ENCODE measurements around the gene NETO2. TPM values are rescaled to one million over a fixed set of nuclear protein-coding genes. Genes with fewer than 3 reads are reported as not detected.

NETO2 gene
- total and polyA plus RNA-seq, 2 of the 13 experiments (the other 11 are each of a cell fraction or from before 2014, with no cell fraction given): 8.2 to 13.5 TPM

DNA sequence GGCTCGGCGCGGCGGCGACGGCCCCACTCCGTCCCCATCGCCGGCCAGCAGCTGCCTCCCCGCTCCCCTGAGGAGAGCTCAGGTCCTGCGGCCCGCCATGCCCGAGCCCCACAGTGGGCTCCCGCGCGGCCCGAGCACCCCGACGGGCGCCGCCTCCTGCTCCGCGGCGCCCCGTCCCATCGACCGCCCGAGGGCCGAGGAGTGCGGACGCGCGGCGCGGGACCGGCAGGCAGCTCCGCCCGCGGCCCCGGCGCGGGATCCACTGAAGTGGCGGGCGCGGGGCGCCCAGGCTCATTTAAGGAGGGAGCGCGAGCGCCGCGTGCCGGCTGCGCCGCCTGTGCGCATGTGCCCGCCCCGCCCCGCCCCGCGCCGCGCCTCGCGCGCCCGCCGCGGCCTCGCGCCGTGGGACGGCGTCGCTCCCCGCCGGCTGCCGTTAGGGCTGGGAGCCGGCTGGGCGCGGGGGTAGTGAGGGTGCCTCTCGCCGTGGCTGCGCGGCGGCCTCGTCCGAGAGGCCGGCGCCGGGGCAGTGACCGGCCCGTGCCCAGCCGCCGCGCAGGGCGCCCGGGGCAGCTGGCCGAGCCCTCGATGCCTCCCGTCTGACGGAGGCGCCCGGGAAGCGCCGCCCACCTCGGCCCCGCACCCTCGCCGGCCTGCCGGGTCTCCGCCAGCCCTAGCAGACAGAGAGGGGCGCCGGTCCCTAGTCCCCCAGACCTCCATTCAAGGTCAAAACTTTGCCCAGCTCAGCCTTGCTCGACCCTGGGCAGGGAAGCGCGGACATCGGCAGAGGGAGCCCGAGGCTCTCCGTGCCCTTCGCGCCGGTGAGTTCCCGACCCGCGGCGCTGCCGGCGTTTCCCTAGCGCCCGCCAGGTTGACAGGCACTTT, at the start of gene NETO2 (continued):
- TF ChIP-seq, protein P1, sequence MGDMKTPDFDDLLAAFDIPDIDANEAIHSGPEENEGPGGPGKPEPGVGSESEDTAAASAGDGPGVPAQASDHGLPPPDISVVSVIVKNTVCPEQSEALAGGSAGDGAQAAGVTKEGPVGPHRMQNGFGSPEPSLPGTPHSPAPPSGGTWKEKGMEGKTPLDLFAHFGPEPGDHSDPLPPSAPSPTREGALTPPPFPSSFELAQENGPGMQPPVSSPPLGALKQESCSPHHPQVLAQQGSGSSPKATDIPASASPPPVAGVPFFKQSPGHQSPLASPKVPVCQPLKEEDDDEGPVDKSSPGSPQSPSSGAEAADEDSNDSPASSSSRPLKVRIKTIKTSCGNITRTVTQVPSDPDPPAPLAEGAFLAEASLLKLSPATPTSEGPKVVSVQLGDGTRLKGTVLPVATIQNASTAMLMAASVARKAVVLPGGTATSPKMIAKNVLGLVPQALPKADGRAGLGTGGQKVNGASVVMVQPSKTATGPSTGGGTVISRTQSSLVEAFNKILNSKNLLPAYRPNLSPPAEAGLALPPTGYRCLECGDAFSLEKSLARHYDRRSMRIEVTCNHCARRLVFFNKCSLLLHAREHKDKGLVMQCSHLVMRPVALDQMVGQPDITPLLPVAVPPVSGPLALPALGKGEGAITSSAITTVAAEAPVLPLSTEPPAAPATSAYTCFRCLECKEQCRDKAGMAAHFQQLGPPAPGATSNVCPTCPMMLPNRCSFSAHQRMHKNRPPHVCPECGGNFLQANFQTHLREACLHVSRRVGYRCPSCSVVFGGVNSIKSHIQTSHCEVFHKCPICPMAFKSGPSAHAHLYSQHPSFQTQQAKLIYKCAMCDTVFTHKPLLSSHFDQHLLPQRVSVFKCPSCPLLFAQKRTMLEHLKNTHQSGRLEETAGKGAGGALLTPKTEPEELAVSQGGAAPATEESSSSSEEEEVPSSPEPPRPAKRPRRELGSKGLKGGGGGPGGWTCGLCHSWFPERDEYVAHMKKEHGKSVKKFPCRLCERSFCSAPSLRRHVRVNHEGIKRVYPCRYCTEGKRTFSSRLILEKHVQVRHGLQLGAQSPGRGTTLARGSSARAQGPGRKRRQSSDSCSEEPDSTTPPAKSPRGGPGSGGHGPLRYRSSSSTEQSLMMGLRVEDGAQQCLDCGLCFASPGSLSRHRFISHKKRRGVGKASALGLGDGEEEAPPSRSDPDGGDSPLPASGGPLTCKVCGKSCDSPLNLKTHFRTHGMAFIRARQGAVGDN (CRISPR knock-in tag; IDR thresholded peaks at IDR 0.05): peak; percentile 0
- TF ChIP-seq CHD2 (IDR thresholded peaks at IDR 0.05; ENCODE audit: low read depth, low read length): no peak
- TF ChIP-seq SALL1 (CRISPR knock-in tag; IDR thresholded peaks at IDR 0.05): peak; percentile 46
- peak; percentile 57; the same call in 1 of the 2 replicates for TF ChIP-seq BORCS8-MEF2B (CRISPR knock-in tag; IDR thresholded peaks at IDR 0.05)
- no peak for TF ChIP-seq JUN (CRISPR knock-in tag; IDR thresholded peaks at IDR 0.05)
- no peak for TF ChIP-seq DPF2 (CRISPR knock-in tag; IDR thresholded peaks at IDR 0.05; ENCODE audit: borderline replicate concordance, low read depth)
- TF ChIP-seq ZNF550 (CRISPR knock-in tag; IDR thresholded peaks at IDR 0.05; ENCODE audit: borderline replicate concordance): no peak
- TF ChIP-seq, protein P2, sequence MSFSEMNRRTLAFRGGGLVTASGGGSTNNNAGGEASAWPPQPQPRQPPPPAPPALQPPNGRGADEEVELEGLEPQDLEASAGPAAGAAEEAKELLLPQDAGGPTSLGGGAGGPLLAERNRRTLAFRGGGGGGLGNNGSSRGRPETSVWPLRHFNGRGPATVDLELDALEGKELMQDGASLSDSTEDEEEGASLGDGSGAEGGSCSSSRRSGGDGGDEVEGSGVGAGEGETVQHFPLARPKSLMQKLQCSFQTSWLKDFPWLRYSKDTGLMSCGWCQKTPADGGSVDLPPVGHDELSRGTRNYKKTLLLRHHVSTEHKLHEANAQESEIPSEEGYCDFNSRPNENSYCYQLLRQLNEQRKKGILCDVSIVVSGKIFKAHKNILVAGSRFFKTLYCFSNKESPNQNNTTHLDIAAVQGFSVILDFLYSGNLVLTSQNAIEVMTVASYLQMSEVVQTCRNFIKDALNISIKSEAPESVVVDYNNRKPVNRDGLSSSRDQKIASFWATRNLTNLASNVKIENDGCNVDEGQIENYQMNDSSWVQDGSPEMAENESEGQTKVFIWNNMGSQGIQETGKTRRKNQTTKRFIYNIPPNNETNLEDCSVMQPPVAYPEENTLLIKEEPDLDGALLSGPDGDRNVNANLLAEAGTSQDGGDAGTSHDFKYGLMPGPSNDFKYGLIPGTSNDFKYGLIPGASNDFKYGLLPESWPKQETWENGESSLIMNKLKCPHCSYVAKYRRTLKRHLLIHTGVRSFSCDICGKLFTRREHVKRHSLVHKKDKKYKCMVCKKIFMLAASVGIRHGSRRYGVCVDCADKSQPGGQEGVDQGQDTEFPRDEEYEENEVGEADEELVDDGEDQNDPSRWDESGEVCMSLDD (CRISPR knock-in tag; IDR thresholded peaks at IDR 0.05; ENCODE audit: borderline replicate concordance): no peak; the same call in 1 of the 2 replicates
- no peak for TF ChIP-seq IKZF1 (IDR thresholded peaks at IDR 0.05)
- no peak for TF ChIP-seq MAFF (IDR thresholded peaks at IDR 0.05; ENCODE audit: low read depth, low read length)
- TF ChIP-seq TBX2 (CRISPR knock-in tag; IDR thresholded peaks at IDR 0.05; ENCODE audit: borderline replicate concordance): peak; percentile 62; the same call in 1 of the 2 replicates
- TF ChIP-seq, protein P3, sequence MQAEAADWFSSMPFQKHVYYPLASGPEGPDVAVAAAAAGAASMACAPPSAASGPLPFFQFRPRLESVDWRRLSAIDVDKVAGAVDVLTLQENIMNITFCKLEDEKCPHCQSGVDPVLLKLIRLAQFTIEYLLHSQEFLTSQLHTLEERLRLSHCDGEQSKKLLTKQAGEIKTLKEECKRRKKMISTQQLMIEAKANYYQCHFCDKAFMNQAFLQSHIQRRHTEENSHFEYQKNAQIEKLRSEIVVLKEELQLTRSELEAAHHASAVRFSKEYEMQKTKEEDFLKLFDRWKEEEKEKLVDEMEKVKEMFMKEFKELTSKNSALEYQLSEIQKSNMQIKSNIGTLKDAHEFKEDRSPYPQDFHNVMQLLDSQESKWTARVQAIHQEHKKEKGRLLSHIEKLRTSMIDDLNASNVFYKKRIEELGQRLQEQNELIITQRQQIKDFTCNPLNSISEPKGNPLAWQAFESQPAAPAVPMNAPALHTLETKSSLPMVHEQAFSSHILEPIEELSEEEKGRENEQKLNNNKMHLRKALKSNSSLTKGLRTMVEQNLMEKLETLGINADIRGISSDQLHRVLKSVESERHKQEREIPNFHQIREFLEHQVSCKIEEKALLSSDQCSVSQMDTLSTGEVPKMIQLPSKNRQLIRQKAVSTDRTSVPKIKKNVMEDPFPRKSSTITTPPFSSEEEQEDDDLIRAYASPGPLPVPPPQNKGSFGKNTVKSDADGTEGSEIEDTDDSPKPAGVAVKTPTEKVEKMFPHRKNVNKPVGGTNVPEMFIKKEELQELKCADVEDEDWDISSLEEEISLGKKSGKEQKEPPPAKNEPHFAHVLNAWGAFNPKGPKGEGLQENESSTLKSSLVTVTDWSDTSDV (CRISPR knock-in tag; IDR thresholded peaks at IDR 0.05): 0 out of 2 replicates have a peak, but pooled peaks have one; percentile 14
- no peak for TF ChIP-seq ZC3H4 (CRISPR knock-in tag; IDR thresholded peaks at IDR 0.05; ENCODE audit: borderline replicate concordance)
- TF ChIP-seq ZKSCAN1 (IDR thresholded peaks at IDR 0.05; ENCODE audit: low read length): no peak
- TF ChIP-seq, protein P4, sequence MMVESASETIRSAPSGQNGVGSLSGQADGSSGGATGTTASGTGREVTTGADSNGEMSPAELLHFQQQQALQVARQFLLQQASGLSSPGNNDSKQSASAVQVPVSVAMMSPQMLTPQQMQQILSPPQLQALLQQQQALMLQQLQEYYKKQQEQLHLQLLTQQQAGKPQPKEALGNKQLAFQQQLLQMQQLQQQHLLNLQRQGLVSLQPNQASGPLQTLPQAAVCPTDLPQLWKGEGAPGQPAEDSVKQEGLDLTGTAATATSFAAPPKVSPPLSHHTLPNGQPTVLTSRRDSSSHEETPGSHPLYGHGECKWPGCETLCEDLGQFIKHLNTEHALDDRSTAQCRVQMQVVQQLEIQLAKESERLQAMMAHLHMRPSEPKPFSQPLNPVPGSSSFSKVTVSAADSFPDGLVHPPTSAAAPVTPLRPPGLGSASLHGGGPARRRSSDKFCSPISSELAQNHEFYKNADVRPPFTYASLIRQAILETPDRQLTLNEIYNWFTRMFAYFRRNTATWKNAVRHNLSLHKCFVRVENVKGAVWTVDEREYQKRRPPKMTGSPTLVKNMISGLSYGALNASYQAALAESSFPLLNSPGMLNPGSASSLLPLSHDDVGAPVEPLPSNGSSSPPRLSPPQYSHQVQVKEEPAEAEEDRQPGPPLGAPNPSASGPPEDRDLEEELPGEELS (CRISPR knock-in tag; IDR thresholded peaks at IDR 0.05): no peak
- TF ChIP-seq HMGA1 (CRISPR knock-in tag; conservative IDR thresholded peaks at IDR 0.05): no peak
- no peak for TF ChIP-seq TBL1XR1 (IDR thresholded peaks at IDR 0.05; ENCODE audit: borderline replicate concordance, low read length, partially characterized antibody)

Data from HepG2 (cell line).